Colonic mucosa (tissue), 4 donors: ENCODE data around the gene CHST8. TPM values are rescaled to one million over a fixed set of nuclear protein-coding genes. Genes with fewer than 3 reads are reported as not detected.

Source experiments
- DNase-seq: peaks from one replicate; pipeline ENCODE4 v3.0.0-alpha.2; 2020
- H3K27ac ChIP-seq: fragments of 200-600 bp; one replicate; pipeline ENCODE4 v1.8.0; 2021
- H3K27me3 ChIP-seq: fragments of 200-600 bp; one replicate; pipeline ENCODE4 v1.8.0; 2021
- H3K36me3 ChIP-seq: fragments of 200-600 bp; one replicate; pipeline ENCODE4 v1.8.0; 2021
- H3K4me1 ChIP-seq: fragments of 200-600 bp; one replicate; pipeline ENCODE4 v1.8.0; 2021; ENCODE audit warnings: mild to moderate bottlenecking
- H3K4me3 ChIP-seq: fragments of 200-600 bp; one replicate; pipeline ENCODE4 v1.8.0; 2021
- H3K9ac ChIP-seq, 2 donors: one replicate each; pipeline ENCODE4 v1.7.0; 2013; ENCODE audit warnings: control low read depth in 2 of 2, low read depth in 2 of 2, low read length in 2 of 2
- H3K9me3 ChIP-seq: fragments of 200-600 bp; one replicate; pipeline ENCODE4 v1.8.0; 2021
- CTCF ChIP-seq: fragments of 200-600 bp; IDR thresholded peaks from one replicate; pipeline ENCODE4 v1.8.0; 2022; ENCODE audit warnings: antibody characterized with exemption, mild to moderate bottlenecking
- intact Hi-C: fragments of 100-400 bp; cut with DNase I; formaldehyde crosslinking; loops from one replicate; pipeline ENCODE4 v1.14.1; 2022
- total RNA-seq, 2 donors: library from RNA; stranded (reverse); fragmentation: NEBNext Ultra II Directional in 1 of 2; extraction: Animal tissue kit (Norgen Biotek cat#: 25700) in 1 of 2; gene quantifications; one replicate each; pipeline ENCODE4 v1.2.1, GENCODE V29; 2021
- donor health status: healthy.
- donor health status: DM: no; HTN: no; CAD: no.
- donor health status: DM: no; HTN: no; CAD: no.

Gene CHST8
- total RNA-seq, 2 donors from 2014 or later: not detected

- intact Hi-C loops: loop anchor here (2.0 to 5.0 kb wide), 3 partner anchors 226 to 366 kb away; no protein-coding TSS in a partner anchor
- Histone ChIP-seq H3K36me3 (no peaks in the 10 kb centered on the region), H3K4me3 (no peak overlapping the region), H3K9me3 (no peaks in the 10 kb centered on the region), H3K27me3 (no peaks in the 10 kb centered on the region), H3K27ac (no peak overlapping the region), H3K4me1 (no peaks in the 10 kb centered on the region), H3K9ac (no peak overlapping the region)
- no peak for TF ChIP-seq CTCF
- no peak for DNase-seq
These were observed 154.2 kb downstream of the CHST8 start for GRCh38 chr19:33775731-33776487.

GRCh38 chr19:33777351-33777750 is 155.6 kb downstream of the CHST8 start:
- no peaks in the 10 kb centered on the region for H3K27me3 ChIP-seq
- H3K36me3 ChIP-seq: no peaks in the 10 kb centered on the region
- no peak for TF ChIP-seq CTCF
- intact Hi-C loops: loop anchor here (2.0 to 5.0 kb wide), 3 partner anchors 225 to 365 kb away; no protein-coding TSS in a partner anchor
- no peak for DNase-seq
- H3K4me3 ChIP-seq: no peak overlapping the region
- no peak overlapping the region for H3K27ac ChIP-seq
- H3K9ac ChIP-seq: no peak overlapping the region
- no peaks in the 10 kb centered on the region for H3K4me1 ChIP-seq
- H3K9me3 ChIP-seq: no peaks in the 10 kb centered on the region

GRCh38 chr19:33777753-33778088 is 156.0 kb downstream of the CHST8 start:
- Histone ChIP-seq H3K4me1 (no peaks in the 10 kb centered on the region), H3K9me3 (no peaks in the 10 kb centered on the region), H3K36me3 (no peaks in the 10 kb centered on the region), H3K27ac (no peak overlapping the region), H3K9ac (no peak overlapping the region), H3K27me3 (no peaks in the 10 kb centered on the region), H3K4me3 (no peak overlapping the region)
- intact Hi-C loops: loop anchor here (2.0 to 5.0 kb wide), 3 partner anchors 225 to 365 kb away; no protein-coding TSS in a partner anchor
- TF ChIP-seq CTCF: no peak
- DNase-seq: no peak

- Histone ChIP-seq H3K9me3 (no peaks in the 10 kb centered on the region), H3K36me3 (no peaks in the 10 kb centered on the region), H3K27me3 (no peaks in the 10 kb centered on the region), H3K27ac (no peak overlapping the region), H3K4me3 (no peak overlapping the region), H3K4me1 (no peaks in the 10 kb centered on the region), H3K9ac (peak overlapping the region in 1 of 2 donors; percentile 30)
- TF ChIP-seq CTCF: peak; percentile 100
- peak; percentile 82 for DNase-seq
- intact Hi-C loops: loop anchor here (5.0 kb wide), 2 partner anchors 224 to 364 kb away; no protein-coding TSS in a partner anchor
These were observed 156.5 kb downstream of the CHST8 start for GRCh38 chr19:33778089-33778791.

- no peak for DNase-seq
- H3K4me3 ChIP-seq: no peak overlapping the region
- no peaks in the 10 kb centered on the region for H3K27me3 ChIP-seq
These were observed 158.1 kb downstream of the CHST8 start for GRCh38 chr19:33779849-33780248.

More at GRCh38 chr19:33779849-33780248, 158.1 kb downstream of the CHST8 start:
- intact Hi-C loops: loop anchor here (5.0 kb wide), 2 partner anchors 222 to 362 kb away; no protein-coding TSS in a partner anchor
- Histone ChIP-seq H3K4me1 (no peaks in the 10 kb centered on the region), H3K9ac (no peak overlapping the region), H3K9me3 (no peaks in the 10 kb centered on the region), H3K27ac (no peak overlapping the region), H3K36me3 (no peaks in the 10 kb centered on the region)
- TF ChIP-seq CTCF: no peak
